Left kidney (tissue), 8 donors: ENCODE results near the gene AGAP1. TPM values are rescaled to one million over a fixed set of nuclear protein-coding genes. Genes with fewer than 3 reads are reported as not detected.
A peak's percentile ranks its signal among the peaks of the same experiment; 100 is the strongest.

ENCODE experiments used
- DNase-seq: peaks from one replicate; pipeline ENCODE4 v3.0.0-alpha.2; 2013
- long read RNA-seq, 8 donors: transcript quantifications; one replicate each; lab custom pipeline, GENCODE V29; 2026
- polyA plus RNA-seq: library from polyadenylated mRNA; unstranded; fragments of 120-200 nt; gene quantifications from one replicate; pipeline ENCODE4 v1.2.1, GENCODE V29; 2013; ENCODE audit not compliant: insufficient read length

Gene AGAP1
- polyA plus RNA-seq, result 21.2 TPM
- long read RNA-seq, donor 1, full-length matches to known transcripts, result 2 of 2 reads
- long read RNA-seq, donor 1, partial matches to known transcripts, result 0 of 2 reads
- long read RNA-seq, donor 1, other reads (novel, unspliced or antisense), result 0 of 2 reads
- long read RNA-seq, donor 2, full-length matches to known transcripts, result 1 of 6 reads
- long read RNA-seq, donor 2, partial matches to known transcripts, result 5 of 6 reads
- long read RNA-seq, donor 2, other reads (novel, unspliced or antisense), result 0 of 6 reads
- long read RNA-seq, donor 3, full-length matches to known transcripts, result 1 of 1 reads
- long read RNA-seq, donor 3, partial matches to known transcripts, result 0 of 1 reads
- long read RNA-seq, donor 3, other reads (novel, unspliced or antisense), result 0 of 1 reads
- long read RNA-seq, donor 4, result 0 reads
- long read RNA-seq, donor 5, full-length matches to known transcripts, result 4 of 4 reads
- long read RNA-seq, donor 5, partial matches to known transcripts, result 0 of 4 reads
- long read RNA-seq, donor 5, other reads (novel, unspliced or antisense), result 0 of 4 reads
- long read RNA-seq, donor 6, partial matches to known transcripts, result 6 of 6 reads
- long read RNA-seq, donor 6, other reads (novel, unspliced or antisense), result 0 of 6 reads
- long read RNA-seq, donor 7, full-length matches to known transcripts, result 1 of 1 reads
- long read RNA-seq, donor 7, partial matches to known transcripts, result 0 of 1 reads
- long read RNA-seq, donor 7, other reads (novel, unspliced or antisense), result 0 of 1 reads
- long read RNA-seq, donor 8, full-length matches to known transcripts, result 1 of 1 reads
- long read RNA-seq, donor 8, partial matches to known transcripts, result 0 of 1 reads
- long read RNA-seq, donor 8, other reads (novel, unspliced or antisense), result 0 of 1 reads

- peak; percentile 87 for DNase-seq
Measured at GRCh38 chr2:235493775-235494715, at the start of gene AGAP1. Gene AGAP1 (plus strand): TSS chr2:235494043.

- DNase-seq, result no peak
Measured at GRCh38 chr2:235444101-235444597, 49.7 kb upstream of the AGAP1 start.

- no peak for DNase-seq
Measured at GRCh38 chr2:235445116-235445515, 48.7 kb upstream of the AGAP1 start.

GRCh38 chr2:235446082-235446481 lies 47.8 kb upstream of the AGAP1 start:
- no peak for DNase-seq

- no peak for DNase-seq
Measured at GRCh38 chr2:235447210-235447609, 46.6 kb upstream of the AGAP1 start.

GRCh38 chr2:235449568-235449967 lies 44.3 kb upstream of the AGAP1 start:
- no peak for DNase-seq

- no peak for DNase-seq
Measured at GRCh38 chr2:235453605-235454151, 40.2 kb upstream of the AGAP1 start.

- no peak for DNase-seq
Measured at GRCh38 chr2:235458839-235459273, 35.0 kb upstream of the AGAP1 start.

GRCh38 chr2:235460548-235461047 lies 33.2 kb upstream of the AGAP1 start:
- DNase-seq, result no peak

- DNase-seq, result no peak
Measured at GRCh38 chr2:235461763-235462414, 32.0 kb upstream of the AGAP1 start.

- no peak for DNase-seq
Measured at GRCh38 chr2:235462415-235462790, 31.4 kb upstream of the AGAP1 start.

GRCh38 chr2:235463893-235464292 lies 29.9 kb upstream of the AGAP1 start:
- DNase-seq, result no peak

GRCh38 chr2:235467588-235467987 lies 26.3 kb upstream of the AGAP1 start:
- DNase-seq, result no peak

GRCh38 chr2:235468978-235469655 lies 24.7 kb upstream of the AGAP1 start:
- DNase-seq, result peak; percentile 65

GRCh38 chr2:235471186-235471747 lies 22.6 kb upstream of the AGAP1 start:
- no peak for DNase-seq

- DNase-seq, result no peak
Measured at GRCh38 chr2:235472443-235472842, 21.4 kb upstream of the AGAP1 start.

GRCh38 chr2:235478609-235479008 lies 15.2 kb upstream of the AGAP1 start:
- no peak for DNase-seq

GRCh38 chr2:235479604-235480003 lies 14.2 kb upstream of the AGAP1 start:
- no peak for DNase-seq

GRCh38 chr2:235480614-235481013 lies 13.2 kb upstream of the AGAP1 start:
- DNase-seq, result no peak

- no peak for DNase-seq
Measured at GRCh38 chr2:235483313-235483712, 10.5 kb upstream of the AGAP1 start.
